ENCODE data around the gene ESCO1. TPM values are rescaled to one million over a fixed set of nuclear protein-coding genes. Genes with fewer than 3 reads are reported as not detected.

Gene ESCO1
- total RNA-seq, 1 donor from 2014 or later = 3.8 TPM

GRCh38 chr18:21509062-21509461 is 91.4 kb downstream of the ESCO1 start:
- no peak for TF ChIP-seq CTCF (IDR thresholded peaks at IDR 0.05)
- H3K27me3 ChIP-seq = no peaks in the 10 kb centered on the region
- no peaks in the 10 kb centered on the region for H3K4me1 ChIP-seq
- peaks cover 10 to 30% of the 10 kb centered on the region in 2 donors for H3K36me3 ChIP-seq
- intact Hi-C loops (cut with DNase I) = loop anchor here (10.0 kb wide), 1 partner anchor 314 kb away; no protein-coding TSS in a partner anchor
- no peak overlapping the region for H3K27ac ChIP-seq
- H3K4me3 ChIP-seq = no peak overlapping the region
- H3K9me3 ChIP-seq = no peaks in the 10 kb centered on the region
- DNase-seq (ENCODE audit: low spot score in 2 of 2) = no peak

GRCh38 chr18:21507913-21508701 is 92.4 kb downstream of the ESCO1 start:
- no peak overlapping the region for H3K27ac ChIP-seq
- DNase-seq (ENCODE audit: low spot score in 2 of 2) = no peak
- H3K4me1 ChIP-seq = no peaks in the 10 kb centered on the region
- TF ChIP-seq CTCF (IDR thresholded peaks at IDR 0.05) = no peak
- H3K27me3 ChIP-seq = no peaks in the 10 kb centered on the region
- intact Hi-C loops (cut with DNase I) = loop anchor here (10.0 kb wide), 1 partner anchor 313 kb away; no protein-coding TSS in a partner anchor
- no peak overlapping the region for H3K4me3 ChIP-seq
- H3K36me3 ChIP-seq = peaks cover under 1 to 20% of the 10 kb centered on the region in 2 donors
- H3K9me3 ChIP-seq = no peaks in the 10 kb centered on the region

GRCh38 chr18:21502661-21503060 is 97.8 kb downstream of the ESCO1 start:
- H3K36me3 ChIP-seq = peaks cover 0 to 8% of the 10 kb centered on the region in 2 donors
- intact Hi-C loops (cut with DNase I) = loop anchor here (10.0 kb wide), 1 partner anchor 308 kb away; no protein-coding TSS in a partner anchor
- no peak overlapping the region for H3K4me3 ChIP-seq
- no peak for TF ChIP-seq CTCF (IDR thresholded peaks at IDR 0.05)
- H3K4me1 ChIP-seq = no peaks in the 10 kb centered on the region
- H3K27me3 ChIP-seq = no peaks in the 10 kb centered on the region
- no peak for DNase-seq (ENCODE audit: low spot score in 2 of 2)
- no peaks in the 10 kb centered on the region for H3K9me3 ChIP-seq
- H3K27ac ChIP-seq = no peak overlapping the region

- Histone ChIP-seq H3K27me3 (no peaks in the 10 kb centered on the region), H3K9me3 (no peaks in the 10 kb centered on the region), H3K4me1 (no peaks in the 10 kb centered on the region), H3K4me3 (no peak overlapping the region), H3K36me3 (peaks cover 0 to 9% of the 10 kb centered on the region in 2 donors), H3K27ac (no peak overlapping the region)
- no peak for TF ChIP-seq CTCF (IDR thresholded peaks at IDR 0.05)
- DNase-seq (ENCODE audit: low spot score in 2 of 2) = no peak
- intact Hi-C loops (cut with DNase I) = loop anchor here (10.0 kb wide), 1 partner anchor 305 kb away; no protein-coding TSS in a partner anchor
Measured at GRCh38 chr18:21499997-21500396, 100.5 kb downstream of the ESCO1 start.

GRCh38 chr18:21496277-21496835 is 104.1 kb downstream of the ESCO1 start:
- H3K36me3 ChIP-seq = peaks cover 0 to 9% of the 10 kb centered on the region in 2 donors
- H3K9me3 ChIP-seq = no peaks in the 10 kb centered on the region
- H3K27me3 ChIP-seq = no peaks in the 10 kb centered on the region
- intact Hi-C loops (cut with DNase I) = no loop called here
- TF ChIP-seq CTCF (IDR thresholded peaks at IDR 0.05) = no peak
- no peak overlapping the region for H3K4me3 ChIP-seq
- H3K27ac ChIP-seq = no peak overlapping the region
- H3K4me1 ChIP-seq = no peaks in the 10 kb centered on the region
- no peak for DNase-seq (ENCODE audit: low spot score in 2 of 2)

All from ascending aorta (tissue), 2 donors.